Measurements from ENCODE around the gene IFNL3.

- TF ChIP-seq, protein P1, sequence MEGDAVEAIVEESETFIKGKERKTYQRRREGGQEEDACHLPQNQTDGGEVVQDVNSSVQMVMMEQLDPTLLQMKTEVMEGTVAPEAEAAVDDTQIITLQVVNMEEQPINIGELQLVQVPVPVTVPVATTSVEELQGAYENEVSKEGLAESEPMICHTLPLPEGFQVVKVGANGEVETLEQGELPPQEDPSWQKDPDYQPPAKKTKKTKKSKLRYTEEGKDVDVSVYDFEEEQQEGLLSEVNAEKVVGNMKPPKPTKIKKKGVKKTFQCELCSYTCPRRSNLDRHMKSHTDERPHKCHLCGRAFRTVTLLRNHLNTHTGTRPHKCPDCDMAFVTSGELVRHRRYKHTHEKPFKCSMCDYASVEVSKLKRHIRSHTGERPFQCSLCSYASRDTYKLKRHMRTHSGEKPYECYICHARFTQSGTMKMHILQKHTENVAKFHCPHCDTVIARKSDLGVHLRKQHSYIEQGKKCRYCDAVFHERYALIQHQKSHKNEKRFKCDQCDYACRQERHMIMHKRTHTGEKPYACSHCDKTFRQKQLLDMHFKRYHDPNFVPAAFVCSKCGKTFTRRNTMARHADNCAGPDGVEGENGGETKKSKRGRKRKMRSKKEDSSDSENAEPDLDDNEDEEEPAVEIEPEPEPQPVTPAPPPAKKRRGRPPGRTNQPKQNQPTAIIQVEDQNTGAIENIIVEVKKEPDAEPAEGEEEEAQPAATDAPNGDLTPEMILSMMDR (optimal IDR thresholded peaks at IDR 0.05 in 1 of 3, IDR thresholded peaks at IDR 0.05 in 1 of 3, conservative IDR thresholded peaks at IDR 0.05 in 1 of 3; ENCODE audit: extremely low read depth in 1 of 3, insufficient read depth in 2 of 3, low read length in 3 of 3): no peak
- TF ChIP-seq EZH2 (IDR thresholded peaks at IDR 0.05; ENCODE audit: low read length): no peak
Measured at GRCh38 chr19:39262496-39262895, 17.7 kb upstream of the IFNL3 start.

All from keratinocyte (primary cell).